Mesendoderm (in vitro differentiated cells): Measurements from ENCODE around the gene VPS13A.

Experiments
- DNase-seq: peaks from one replicate; pipeline ENCODE4 v3.0.0; 2013
- H2AK5ac ChIP-seq: 2 replicates; pipeline ENCODE4 v1.6.1; 2013; ENCODE audit warnings: low read length, inconsistent platforms
- H2BK120ac ChIP-seq: 2 replicates; pipeline ENCODE4 v1.6.1; 2013; ENCODE audit warnings: low read depth, mild to moderate bottlenecking, low read length, moderate library complexity, mixed read lengths
- H2BK15ac ChIP-seq: replicated peaks from 2 replicates; pipeline ENCODE4 v1.6.1; 2013; ENCODE audit warnings: low read depth, mild to moderate bottlenecking, moderate library complexity
- H2BK5ac ChIP-seq: 2 replicates; pipeline ENCODE4 v1.6.1; 2013; ENCODE audit warnings: low read length, inconsistent platforms
- H3K18ac ChIP-seq: 2 replicates; pipeline ENCODE4 v1.6.1; 2013; ENCODE audit warnings: mild to moderate bottlenecking, low read length, mixed read lengths
- H3K23ac ChIP-seq: one replicate; pipeline ENCODE4 v1.6.1; 2013; ENCODE audit warnings: low read length
- H3K27ac ChIP-seq: 2 replicates; pipeline ENCODE4 v1.5.1; 2013; ENCODE audit warnings: low read depth, mild to moderate bottlenecking, inconsistent platforms, low read length, moderate library complexity
- H3K27me3 ChIP-seq: 2 replicates; pipeline ENCODE4 v1.6.1; 2013; ENCODE audit warnings: low read length, control low read depth, mild to moderate bottlenecking, inconsistent platforms; ENCODE audit not compliant: insufficient read depth, poor library complexity
- H3K36me3 ChIP-seq: 2 replicates; pipeline ENCODE4 v1.6.1; 2013; ENCODE audit warnings: low read length, inconsistent platforms; ENCODE audit not compliant: control insufficient read depth, insufficient read depth
- H3K4ac ChIP-seq: one replicate; pipeline ENCODE4 v1.6.1; 2013; ENCODE audit warnings: low read depth, mild to moderate bottlenecking, low read length, moderate library complexity
- H3K4me1 ChIP-seq: 2 replicates; pipeline ENCODE4 v1.6.1; 2013; ENCODE audit warnings: low read depth, low read length, inconsistent platforms; ENCODE audit not compliant: control insufficient read depth
- H3K4me2 ChIP-seq: 2 replicates; pipeline ENCODE4 v1.6.1; 2013; ENCODE audit warnings: low read length
- H3K4me3 ChIP-seq: 2 replicates; pipeline ENCODE4 v1.5.1; 2013; ENCODE audit warnings: mild to moderate bottlenecking, low read length
- H3K56ac ChIP-seq: one replicate; pipeline ENCODE4 v1.6.1; 2013; ENCODE audit warnings: low read length
- H3K79me1 ChIP-seq: 2 replicates; pipeline ENCODE4 v1.6.1; 2013; ENCODE audit warnings: low read length, inconsistent platforms
- H3K79me2 ChIP-seq: 2 replicates; pipeline ENCODE4 v1.6.1; 2013; ENCODE audit warnings: mild to moderate bottlenecking, low read length; ENCODE audit not compliant: control insufficient read depth, insufficient read depth
- H3K9ac ChIP-seq: 2 replicates; pipeline ENCODE4 v1.6.1; 2013; ENCODE audit warnings: low read length, inconsistent platforms
- H4K5ac ChIP-seq: one replicate; pipeline ENCODE4 v1.6.1; 2013; ENCODE audit warnings: low read length
- H4K8ac ChIP-seq: one replicate; pipeline ENCODE4 v1.6.1; 2013; ENCODE audit warnings: low read depth, mild to moderate bottlenecking, control low read depth, low read length, moderate library complexity
- WGBS: extraction: QIAGEN DNeasy Blood & Tissue Kit; methylation state at CpG from one replicate; pipeline ENCODE4 v1.1.7; 2013; ENCODE audit warnings: low lambda C conversion rate, missing lambda C conversion rate; ENCODE audit not compliant: insufficient coverage; ENCODE audit errors: extremely low coverage; 5-methylcytosine and 5-hydroxymethylcytosine counted together

VPS13A gene

DNA sequence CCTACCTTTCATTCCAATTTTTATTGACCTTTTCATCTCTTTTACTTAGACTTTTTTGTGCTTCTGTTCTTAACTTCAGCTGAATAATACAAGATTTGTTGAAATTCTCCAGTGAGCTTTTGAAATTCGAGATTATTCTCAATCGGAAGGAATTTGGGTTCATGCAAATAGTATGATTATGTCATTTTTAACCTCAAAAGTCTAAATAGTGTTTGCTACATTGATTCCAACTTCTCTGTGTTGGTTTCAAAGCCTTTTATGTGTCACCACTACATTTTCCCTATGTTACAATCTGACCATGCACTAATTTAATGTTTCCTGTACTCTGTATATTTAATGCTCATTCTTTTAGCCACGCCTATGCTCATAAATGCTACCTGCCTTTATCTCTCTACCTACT is 44.1 kb downstream of the VPS13A start:
- no peak overlapping the region for H3K4me3 ChIP-seq

GRCh38 chr9:77224746-77225312 is 47.5 kb downstream of the VPS13A start:
- no peak overlapping the region for H2AK5ac ChIP-seq
- H2BK120ac ChIP-seq = no peak overlapping the region
- WGBS = no CpG with 5 or more reads among the region's 5 CpGs
- H3K23ac ChIP-seq = no peak overlapping the region
- H3K36me3 ChIP-seq = no peaks in the 10 kb centered on the region
- H3K4me3 ChIP-seq = no peak overlapping the region
- H2BK5ac ChIP-seq = no peak overlapping the region
- H3K79me1 ChIP-seq = no peaks in the 10 kb centered on the region
- no peaks in the 10 kb centered on the region for H3K27me3 ChIP-seq
- no peak overlapping the region for H2BK15ac ChIP-seq
- DNase-seq = peak; percentile 5
- no peaks in the 10 kb centered on the region for H3K4me1 ChIP-seq
- no peak overlapping the region for H3K4ac ChIP-seq
- no peak overlapping the region for H3K27ac ChIP-seq
- no peak overlapping the region for H3K18ac ChIP-seq
- no peak overlapping the region for H3K4me2 ChIP-seq
- no peak overlapping the region for H4K8ac ChIP-seq
- no peaks in the 10 kb centered on the region for H3K79me2 ChIP-seq
- H4K5ac ChIP-seq = no peak overlapping the region
- H3K9ac ChIP-seq = no peak overlapping the region
- H3K56ac ChIP-seq = no peak overlapping the region

More for the DNA sequence above, 44.1 kb downstream of the VPS13A start:
- Histone ChIP-seq H3K4ac (no peak overlapping the region), H4K8ac (no peak overlapping the region), H3K56ac (no peak overlapping the region), H2AK5ac (no peak overlapping the region), H3K79me2 (no peaks in the 10 kb centered on the region), H3K18ac (no peak overlapping the region), H2BK120ac (no peak overlapping the region), H3K4me2 (no peak overlapping the region), H3K23ac (no peak overlapping the region), H2BK5ac (no peak overlapping the region), H2BK15ac (no peak overlapping the region), H3K4me1 (no peaks in the 10 kb centered on the region), H3K79me1 (no peaks in the 10 kb centered on the region), H3K27me3 (no peaks in the 10 kb centered on the region), H3K27ac (no peak overlapping the region), H3K36me3 (no peaks in the 10 kb centered on the region), H3K9ac (no peak overlapping the region), H4K5ac (no peak overlapping the region)
- WGBS = no CpG with 5 or more reads among the region's 3 CpGs
- DNase-seq = no peak

GRCh38 chr9:77236693-77237092 is 59.4 kb downstream of the VPS13A start:
- H2BK5ac ChIP-seq = no peak overlapping the region
- H3K4me2 ChIP-seq = no peak overlapping the region
- H3K56ac ChIP-seq = no peak overlapping the region
- no peak overlapping the region for H3K18ac ChIP-seq
- no peaks in the 10 kb centered on the region for H3K79me1 ChIP-seq
- H3K4me1 ChIP-seq = no peaks in the 10 kb centered on the region
- H4K8ac ChIP-seq = no peak overlapping the region
- DNase-seq = peak; percentile 10
- no peak overlapping the region for H4K5ac ChIP-seq
- H3K36me3 ChIP-seq = no peaks in the 10 kb centered on the region
- no peak overlapping the region for H3K4ac ChIP-seq
- H3K79me2 ChIP-seq = no peaks in the 10 kb centered on the region
- H3K27me3 ChIP-seq = no peaks in the 10 kb centered on the region
- no peak overlapping the region for H3K9ac ChIP-seq
- no peak overlapping the region for H2BK15ac ChIP-seq
- WGBS = no CpG with 5 or more reads among the region's 5 CpGs
- H3K23ac ChIP-seq = no peak overlapping the region
- no peak overlapping the region for H3K27ac ChIP-seq
- no peak overlapping the region for H2BK120ac ChIP-seq
- no peak overlapping the region for H2AK5ac ChIP-seq
- H3K4me3 ChIP-seq = no peak overlapping the region

GRCh38 chr9:77237896-77238295 is 60.6 kb downstream of the VPS13A start:
- H3K18ac ChIP-seq = no peak overlapping the region
- H3K4ac ChIP-seq = no peak overlapping the region
- H2BK5ac ChIP-seq = no peak overlapping the region
- H3K23ac ChIP-seq = no peak overlapping the region
- no peak overlapping the region for H4K5ac ChIP-seq
- no peaks in the 10 kb centered on the region for H3K27me3 ChIP-seq
- no peak overlapping the region for H2AK5ac ChIP-seq
- H3K4me1 ChIP-seq = no peaks in the 10 kb centered on the region
- 100% methylated on average over 1 of the region's 2 CpGs for WGBS
- H3K56ac ChIP-seq = no peak overlapping the region
- no peak overlapping the region for H2BK15ac ChIP-seq
- H4K8ac ChIP-seq = no peak overlapping the region
- H2BK120ac ChIP-seq = no peak overlapping the region
- H3K4me2 ChIP-seq = no peak overlapping the region
- no peaks in the 10 kb centered on the region for H3K36me3 ChIP-seq
- H3K79me2 ChIP-seq = no peaks in the 10 kb centered on the region
- H3K79me1 ChIP-seq = no peaks in the 10 kb centered on the region
- H3K4me3 ChIP-seq = no peak overlapping the region
- H3K9ac ChIP-seq = no peak overlapping the region
- DNase-seq = no peak
- no peak overlapping the region for H3K27ac ChIP-seq

- H2BK15ac ChIP-seq = no peak overlapping the region
- H3K79me1 ChIP-seq = no peaks in the 10 kb centered on the region
- H3K27ac ChIP-seq = no peak overlapping the region
- no CpG with 5 or more reads among the region's 1 CpG for WGBS
- H3K56ac ChIP-seq = no peak overlapping the region
- H3K36me3 ChIP-seq = no peaks in the 10 kb centered on the region
- no peak overlapping the region for H4K5ac ChIP-seq
- no peak overlapping the region for H4K8ac ChIP-seq
- no peaks in the 10 kb centered on the region for H3K79me2 ChIP-seq
- no peak overlapping the region for H3K4ac ChIP-seq
- no peak overlapping the region for H3K9ac ChIP-seq
- H3K4me1 ChIP-seq = no peaks in the 10 kb centered on the region
- H2BK120ac ChIP-seq = no peak overlapping the region
- no peak overlapping the region for H3K23ac ChIP-seq
- H2BK5ac ChIP-seq = no peak overlapping the region
- no peak overlapping the region for H2AK5ac ChIP-seq
- H3K4me3 ChIP-seq = no peak overlapping the region
- no peak for DNase-seq
- H3K4me2 ChIP-seq = no peak overlapping the region
- H3K18ac ChIP-seq = no peak overlapping the region
- H3K27me3 ChIP-seq = no peaks in the 10 kb centered on the region
These were observed 73.7 kb downstream of the VPS13A start for GRCh38 chr9:77251050-77251449.

DNA sequence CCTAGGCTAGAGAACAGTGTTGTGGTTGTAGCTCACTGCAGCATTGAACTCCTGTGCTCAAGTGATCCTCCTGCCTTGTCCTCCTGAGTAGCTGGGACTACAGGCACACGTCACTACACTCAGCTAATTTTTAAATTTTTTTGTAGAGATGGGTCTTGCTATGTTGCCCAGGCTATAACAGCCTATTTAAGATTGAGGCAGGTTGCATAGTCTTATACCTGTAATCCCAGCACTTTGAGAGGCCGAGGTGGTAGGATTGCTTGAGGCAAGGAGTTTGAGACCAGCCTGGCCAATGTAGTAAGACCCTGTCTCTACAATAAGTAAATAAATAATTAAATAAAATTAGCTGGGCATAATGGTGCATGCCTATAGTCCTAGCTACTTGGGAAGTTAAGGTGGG is 79.9 kb downstream of the VPS13A start:
- Histone ChIP-seq H2BK120ac (no peak overlapping the region), H3K56ac (no peak overlapping the region), H2BK5ac (no peak overlapping the region), H3K4me2 (no peak overlapping the region), H3K4me3 (no peak overlapping the region), H3K79me2 (no peaks in the 10 kb centered on the region), H3K9ac (no peak overlapping the region), H3K36me3 (no peaks in the 10 kb centered on the region), H3K4me1 (no peaks in the 10 kb centered on the region), H4K5ac (no peak overlapping the region), H2AK5ac (no peak overlapping the region), H3K23ac (no peak overlapping the region), H3K27ac (no peak overlapping the region), H2BK15ac (no peak overlapping the region), H3K18ac (no peak overlapping the region), H3K4ac (no peak overlapping the region), H3K27me3 (no peaks in the 10 kb centered on the region), H3K79me1 (no peaks in the 10 kb centered on the region), H4K8ac (no peak overlapping the region)
- no CpG with 5 or more reads among the region's 2 CpGs for WGBS
- no peak for DNase-seq
